ENCODE measurements around the gene STAC3.

DNA sequence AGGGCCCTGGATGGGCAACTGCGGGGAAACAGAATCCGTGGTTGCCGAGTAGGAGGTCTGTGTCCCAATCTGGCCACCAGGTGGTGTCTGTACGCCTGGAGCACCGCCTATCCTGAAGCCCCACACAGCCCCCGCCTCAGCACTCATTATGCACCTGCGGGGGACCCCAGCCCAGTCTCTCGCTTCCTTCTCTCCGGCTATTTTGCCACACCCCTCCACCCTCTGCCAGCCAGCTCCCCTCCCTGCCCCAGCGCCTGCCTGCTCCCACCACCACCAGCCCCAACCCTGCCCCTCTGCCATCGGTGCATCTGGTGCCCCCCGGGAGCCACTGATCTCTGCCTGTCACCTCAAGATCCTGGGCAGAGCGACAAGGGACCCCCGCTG is 36.6 kb downstream of the STAC3 start:
- TF ChIP-seq, protein P1, sequence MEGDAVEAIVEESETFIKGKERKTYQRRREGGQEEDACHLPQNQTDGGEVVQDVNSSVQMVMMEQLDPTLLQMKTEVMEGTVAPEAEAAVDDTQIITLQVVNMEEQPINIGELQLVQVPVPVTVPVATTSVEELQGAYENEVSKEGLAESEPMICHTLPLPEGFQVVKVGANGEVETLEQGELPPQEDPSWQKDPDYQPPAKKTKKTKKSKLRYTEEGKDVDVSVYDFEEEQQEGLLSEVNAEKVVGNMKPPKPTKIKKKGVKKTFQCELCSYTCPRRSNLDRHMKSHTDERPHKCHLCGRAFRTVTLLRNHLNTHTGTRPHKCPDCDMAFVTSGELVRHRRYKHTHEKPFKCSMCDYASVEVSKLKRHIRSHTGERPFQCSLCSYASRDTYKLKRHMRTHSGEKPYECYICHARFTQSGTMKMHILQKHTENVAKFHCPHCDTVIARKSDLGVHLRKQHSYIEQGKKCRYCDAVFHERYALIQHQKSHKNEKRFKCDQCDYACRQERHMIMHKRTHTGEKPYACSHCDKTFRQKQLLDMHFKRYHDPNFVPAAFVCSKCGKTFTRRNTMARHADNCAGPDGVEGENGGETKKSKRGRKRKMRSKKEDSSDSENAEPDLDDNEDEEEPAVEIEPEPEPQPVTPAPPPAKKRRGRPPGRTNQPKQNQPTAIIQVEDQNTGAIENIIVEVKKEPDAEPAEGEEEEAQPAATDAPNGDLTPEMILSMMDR (conservative IDR thresholded peaks at IDR 0.05; ENCODE audit: low read depth in 2 of 2), result peak; percentile 77 to 89
- no peak for TF ChIP-seq JUNB (IDR thresholded peaks at IDR 0.05; ENCODE audit: unreplicated experiment)
- no peak for TF ChIP-seq EZH2 (IDR thresholded peaks at IDR 0.05; ENCODE audit: low read depth, unreplicated experiment)
- TF ChIP-seq REST (IDR thresholded peaks at IDR 0.05; ENCODE audit: unreplicated experiment), result no peak
- TF ChIP-seq POLR2AphosphoS5 (IDR thresholded peaks at IDR 0.05; ENCODE audit: low read depth), result no peak

Data from GM23338 (cell line).